ENCODE measurements around the gene ZMYND10. TPM values are rescaled to one million over a fixed set of nuclear protein-coding genes. Genes with fewer than 3 reads are reported as not detected.

Gene ZMYND10
- total RNA-seq, 5 donors from 2014 or later (not counting 1 experiment from before 2014, with no cell fraction given): 1.2 to 6.1 (median 2.9) TPM

DNA sequence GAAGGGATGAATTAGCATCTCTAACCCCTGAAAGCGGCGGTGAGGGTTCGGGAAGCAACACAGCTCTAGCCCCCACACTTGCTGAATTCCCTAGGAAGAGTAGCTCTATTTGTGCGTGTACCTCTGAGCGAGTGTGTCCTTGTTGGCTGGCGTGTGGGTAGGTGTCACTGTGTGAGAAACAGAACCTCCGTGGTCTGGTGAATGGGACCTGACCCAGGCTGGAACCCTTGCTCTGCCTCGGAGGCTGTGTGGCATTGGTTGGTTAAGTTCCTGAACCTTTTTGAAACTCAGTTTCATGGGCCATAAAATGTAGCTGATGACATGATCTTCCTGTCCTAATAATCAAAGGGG lies 14.2 kb upstream of the ZMYND10 start:
- H3K27ac Mint-ChIP-seq: peak overlapping the region; percentile 95
- no peaks in the 10 kb centered on the region for H3K9me3 Mint-ChIP-seq
- H3K27me3 Mint-ChIP-seq: no peaks in the 10 kb centered on the region
- peak overlapping the region; percentile 93 to 97 (median 96) for H3K4me3 Mint-ChIP-seq
- H3K4me1 ChIP-seq (ENCODE audit: control insufficient read depth in 1 of 2, extremely low read depth in 1 of 2, insufficient read depth in 2 of 2, low read length in 2 of 2): peaks cover 25 to 53% of the 10 kb centered on the region in 2 experiments
- H3K36me3 Mint-ChIP-seq: peaks cover 4% of the 10 kb centered on the region
- CTCF ChIA-PET: interaction anchor here in 1 of 2 donors (1.6 kb wide), 1 partner anchor 9 kb away, joined by 5 read pairs; the partner anchor contains the start of genes CYB561D2 and NPRL2
- H3K27me3 ChIP-seq (replicated peaks in 1 of 2; ENCODE audit: control insufficient read depth in 2 of 2, extremely low read depth in 1 of 2, insufficient read depth in 2 of 2, low read length in 1 of 2): no peaks in the 10 kb centered on the region
- DNase-seq (no peak), ATAC-seq (replicated peaks in 1 of 4) (peak in 3 of 4 experiments; percentile 9 to 18 (median 11))
- H3K36me3 ChIP-seq (ENCODE audit: control insufficient read depth in 2 of 2, extremely low read depth in 1 of 2, insufficient read depth in 1 of 2, low read length in 1 of 2): peaks cover 4 to 22% of the 10 kb centered on the region in 2 donors
- H3K27ac ChIP-seq (ENCODE audit: low read length): no peak overlapping the region
- H3K4me3 ChIP-seq (ENCODE audit: control insufficient read depth in 1 of 2, extremely low read depth in 1 of 2, low read length in 1 of 2): peak overlapping the region in 1 of 2 donors; percentile 82
- no peaks in the 10 kb centered on the region for H3K9me3 ChIP-seq
- H3K4me1 Mint-ChIP-seq: peaks cover 30 to 47% (median 44%) of the 10 kb centered on the region in 3 donors
- POLR2A ChIA-PET: interaction anchor here in 1 of 2 donors (0.8 kb wide), 1 partner anchor 9 kb away, joined by 3 read pairs; no protein-coding TSS in a partner anchor
- WGBS (ENCODE audit: insufficient coverage): 11% methylated on average over 3 of the region's 8 CpGs

- peaks cover 25 to 47% of the 10 kb centered on the region in 2 experiments for H3K4me1 ChIP-seq (ENCODE audit: control insufficient read depth in 1 of 2, extremely low read depth in 1 of 2, insufficient read depth in 2 of 2, low read length in 2 of 2)
- 2% methylated on average over 61 of the region's 64 CpGs for WGBS (ENCODE audit: insufficient coverage)
- H3K9me3 ChIP-seq: no peaks in the 10 kb centered on the region
- H3K36me3 ChIP-seq (ENCODE audit: control insufficient read depth in 2 of 2, extremely low read depth in 1 of 2, insufficient read depth in 1 of 2, low read length in 1 of 2): peaks cover 6 to 26% of the 10 kb centered on the region in 2 donors
- H3K27me3 ChIP-seq (replicated peaks in 1 of 2; ENCODE audit: control insufficient read depth in 2 of 2, extremely low read depth in 1 of 2, insufficient read depth in 2 of 2, low read length in 1 of 2): no peaks in the 10 kb centered on the region
- Mint-ChIP-seq H3K9me3 (no peaks in the 10 kb centered on the region), H3K4me1 (peaks cover 32 to 47% (median 43%) of the 10 kb centered on the region in 3 donors), H3K27me3 (no peaks in the 10 kb centered on the region), H3K36me3 (peaks cover 9% of the 10 kb centered on the region), H3K27ac (peak within 1 kb of the TSS; percentile 95), H3K4me3 (peak within 1 kb of the TSS; percentile 93 to 97 (median 96))
- peak within 1 kb of the TSS; percentile 69 for H3K27ac ChIP-seq (ENCODE audit: low read length)
- peak; percentile 100 for ATAC-seq (replicated peaks in 1 of 4)
- ChIA-PET CTCF (interaction anchor here in 1 of 2 donors (1.6 kb wide), 1 partner anchor 8 kb away, joined by 5 read pairs; the partner anchor contains the start of genes CYB561D2 and NPRL2), POLR2A (no interaction called here)
- DNase-seq: peak; percentile 84 to 99 (median 95)
- H3K4me3 ChIP-seq (ENCODE audit: control insufficient read depth in 1 of 2, extremely low read depth in 1 of 2, low read length in 1 of 2): peak within 1 kb of the TSS; percentile 82 to 87
Measured at GRCh38 chr3:50358911-50359759, 13.6 kb upstream of the ZMYND10 start, which contains the start of gene TMEM115. TSS of gene TMEM115 (minus strand) at chr3:50359521. CDS start at chr3:50359063, 458 bp downstream.

DNA sequence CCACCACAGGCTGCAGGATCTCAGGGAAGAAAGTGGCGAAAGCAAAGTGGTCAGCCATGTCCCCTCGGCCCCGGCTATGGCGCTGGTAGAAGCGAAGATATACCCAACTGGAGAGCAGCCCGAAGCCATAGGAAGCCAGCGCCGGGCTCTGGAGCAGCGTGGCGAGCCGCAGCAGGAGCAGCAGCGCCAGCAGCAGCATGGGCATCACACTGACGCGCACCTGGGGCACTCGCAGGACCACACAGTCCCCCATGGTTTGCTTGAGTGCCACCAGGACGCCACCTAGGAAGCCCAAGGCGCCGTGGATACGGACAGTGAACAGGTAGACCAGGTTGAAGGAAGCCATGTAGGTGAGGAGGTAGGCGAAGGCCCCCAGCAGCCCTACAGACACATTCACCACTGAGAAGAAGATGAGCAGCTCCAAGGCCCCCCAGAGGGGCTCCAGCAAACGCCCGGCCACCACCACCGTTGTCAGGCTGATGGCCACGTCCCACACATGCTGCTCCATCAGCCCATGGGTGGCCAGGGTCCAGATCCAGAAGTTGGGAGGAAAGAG lies 12.9 kb upstream of the ZMYND10 start:
- H3K27me3 Mint-ChIP-seq: no peaks in the 10 kb centered on the region
- peak overlapping the region; percentile 93 to 97 (median 96) for H3K4me3 Mint-ChIP-seq
- Histone ChIP-seq H3K36me3 (ENCODE audit: control insufficient read depth in 2 of 2, extremely low read depth in 1 of 2, insufficient read depth in 1 of 2, low read length in 1 of 2) (peaks cover 6 to 33% of the 10 kb centered on the region in 2 donors), H3K4me3 (ENCODE audit: control insufficient read depth in 1 of 2, extremely low read depth in 1 of 2, low read length in 1 of 2) (peak overlapping the region; percentile 82 to 87), H3K4me1 (ENCODE audit: control insufficient read depth in 1 of 2, extremely low read depth in 1 of 2, insufficient read depth in 2 of 2, low read length in 2 of 2) (peaks cover 25 to 47% of the 10 kb centered on the region in 2 experiments), H3K9me3 (no peaks in the 10 kb centered on the region), H3K27me3 (replicated peaks in 1 of 2; ENCODE audit: control insufficient read depth in 2 of 2, extremely low read depth in 1 of 2, insufficient read depth in 2 of 2, low read length in 1 of 2) (no peaks in the 10 kb centered on the region), H3K27ac (ENCODE audit: low read length) (peak overlapping the region; percentile 69)
- WGBS (ENCODE audit: insufficient coverage): 73% methylated on average over 19 of the region's 24 CpGs
- DNase-seq: no peak
- H3K27ac Mint-ChIP-seq: peak overlapping the region; percentile 85 to 87
- ATAC-seq (replicated peaks in 1 of 4): no peak
- no peaks in the 10 kb centered on the region for H3K9me3 Mint-ChIP-seq
- ChIA-PET POLR2A (no interaction called here), CTCF (no interaction called here)
- H3K36me3 Mint-ChIP-seq: peaks cover 10% of the 10 kb centered on the region
- peaks cover 38 to 46% (median 45%) of the 10 kb centered on the region in 3 donors for H3K4me1 Mint-ChIP-seq

DNA sequence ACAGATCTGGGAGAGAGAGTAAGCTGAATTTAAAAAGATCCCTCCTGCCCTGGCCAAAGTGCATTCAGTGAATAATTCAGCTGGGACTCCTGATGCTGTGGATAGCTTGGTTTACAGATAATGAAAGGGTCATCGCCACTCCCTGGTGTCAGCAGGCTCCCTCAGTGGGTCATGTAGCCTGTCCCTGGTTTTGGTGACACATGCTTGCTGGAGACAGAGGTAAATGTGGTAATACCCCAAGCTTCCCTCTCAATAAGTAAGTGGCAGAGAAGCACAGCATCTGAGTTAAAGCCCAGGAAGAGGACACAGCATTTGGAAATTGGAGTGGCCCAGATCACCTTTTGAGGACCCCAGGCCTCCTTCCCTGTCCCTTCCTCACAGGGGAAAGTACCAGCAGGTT lies 11.9 kb upstream of the ZMYND10 start:
- no peak for DNase-seq
- Mint-ChIP-seq H3K9me3 (no peaks in the 10 kb centered on the region), H3K27ac (peak overlapping the region; percentile 80 to 85), H3K27me3 (no peaks in the 10 kb centered on the region), H3K4me1 (peaks cover 43 to 51% (median 47%) of the 10 kb centered on the region in 3 donors), H3K4me3 (peak overlapping the region; percentile 93 to 97 (median 96)), H3K36me3 (peaks cover 10% of the 10 kb centered on the region)
- H3K36me3 ChIP-seq (ENCODE audit: control insufficient read depth in 2 of 2, extremely low read depth in 1 of 2, insufficient read depth in 1 of 2, low read length in 1 of 2): peaks cover 6 to 41% of the 10 kb centered on the region in 2 donors
- H3K27ac ChIP-seq (ENCODE audit: low read length): no peak overlapping the region
- WGBS (ENCODE audit: insufficient coverage): no CpG with 5 or more reads among the region's 1 CpG
- peak overlapping the region; percentile 82 to 87 for H3K4me3 ChIP-seq (ENCODE audit: control insufficient read depth in 1 of 2, extremely low read depth in 1 of 2, low read length in 1 of 2)
- ChIA-PET POLR2A (interaction anchor here in 1 of 2 donors (0.5 to 1.3 kb wide), 2 partner anchors 8 to 124 kb away, joined by 3 to 7 read pairs; no protein-coding TSS in a partner anchor), CTCF (interaction anchor here in 1 of 2 donors (0.5 to 1.1 kb wide), 2 partner anchors 10 to 554 kb away, joined by 3 to 4 read pairs; partner anchors contain the start of gene INKA1)
- no peaks in the 10 kb centered on the region for H3K27me3 ChIP-seq (replicated peaks in 1 of 2; ENCODE audit: control insufficient read depth in 2 of 2, extremely low read depth in 1 of 2, insufficient read depth in 2 of 2, low read length in 1 of 2)
- ATAC-seq (replicated peaks in 1 of 4): no peak
- no peaks in the 10 kb centered on the region for H3K9me3 ChIP-seq
- peaks cover 25 to 50% of the 10 kb centered on the region in 2 experiments for H3K4me1 ChIP-seq (ENCODE audit: control insufficient read depth in 1 of 2, extremely low read depth in 1 of 2, insufficient read depth in 2 of 2, low read length in 2 of 2)

DNA sequence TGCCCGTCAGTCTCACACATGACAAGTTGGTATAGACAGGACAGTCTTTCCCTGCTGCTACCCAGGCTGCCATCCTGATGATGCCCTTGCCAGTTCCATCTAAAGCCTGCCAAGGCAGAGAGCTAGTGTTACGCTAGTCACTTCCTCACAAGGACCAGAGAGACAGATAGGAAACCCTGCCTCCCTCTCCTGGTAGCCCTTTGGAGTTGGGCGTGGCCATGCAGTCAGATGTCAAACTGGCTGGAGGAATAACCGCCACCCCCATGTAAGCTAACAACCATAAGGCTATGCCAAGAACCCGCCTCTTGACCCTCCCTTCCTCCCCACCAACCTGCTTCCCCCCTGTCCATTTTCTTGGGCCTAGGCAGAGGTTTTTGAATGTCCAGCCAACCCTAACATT lies 11.0 kb upstream of the ZMYND10 start:
- no peaks in the 10 kb centered on the region for H3K27me3 ChIP-seq (replicated peaks in 1 of 2; ENCODE audit: control insufficient read depth in 2 of 2, extremely low read depth in 1 of 2, insufficient read depth in 2 of 2, low read length in 1 of 2)
- no peaks in the 10 kb centered on the region for H3K9me3 ChIP-seq
- H3K9me3 Mint-ChIP-seq: no peaks in the 10 kb centered on the region
- H3K27ac Mint-ChIP-seq: peak overlapping the region; percentile 27 to 31
- H3K36me3 Mint-ChIP-seq: peaks cover 10% of the 10 kb centered on the region
- H3K4me1 ChIP-seq (ENCODE audit: control insufficient read depth in 1 of 2, extremely low read depth in 1 of 2, insufficient read depth in 2 of 2, low read length in 2 of 2): peaks cover 27 to 55% of the 10 kb centered on the region in 2 experiments
- H3K4me1 Mint-ChIP-seq: peaks cover 50 to 56% (median 51%) of the 10 kb centered on the region in 3 donors
- H3K4me3 Mint-ChIP-seq: peak overlapping the region; percentile 9 to 96 (median 93)
- CTCF ChIA-PET: interaction anchor here in 1 of 2 donors (0.6 to 1.1 kb wide), 2 partner anchors 9 to 10 kb away, joined by 4 to 6 read pairs; no protein-coding TSS in a partner anchor
- H3K36me3 ChIP-seq (ENCODE audit: control insufficient read depth in 2 of 2, extremely low read depth in 1 of 2, insufficient read depth in 1 of 2, low read length in 1 of 2): peaks cover 6 to 45% of the 10 kb centered on the region in 2 donors
- no peaks in the 10 kb centered on the region for H3K27me3 Mint-ChIP-seq
- no peak for DNase-seq
- POLR2A ChIA-PET: interaction anchor here in 1 of 2 donors (1.3 kb wide), 1 partner anchor 9 kb away, joined by 3 read pairs; no protein-coding TSS in a partner anchor
- no peak overlapping the region for H3K4me3 ChIP-seq (ENCODE audit: control insufficient read depth in 1 of 2, extremely low read depth in 1 of 2, low read length in 1 of 2)
- no peak overlapping the region for H3K27ac ChIP-seq (ENCODE audit: low read length)
- ATAC-seq (replicated peaks in 1 of 4): no peak
- 89% methylated on average over 5 of the region's 5 CpGs for WGBS (ENCODE audit: insufficient coverage)
